ENCODE results near the gene GIT1.

GIT1 gene

GRCh38 chr17:29577385-29578211 lies 11.8 kb downstream of the GIT1 start:
- DNase-seq, result no peak

GRCh38 chr17:29577001-29577370 lies 12.5 kb downstream of the GIT1 start:
- DNase-seq, result no peak

GRCh38 chr17:29576214-29577000 lies 13.0 kb downstream of the GIT1 start:
- no peak for DNase-seq

- no peak for DNase-seq
These were observed 13.8 kb downstream of the GIT1 start for GRCh38 chr17:29575511-29576213.

- no peak for DNase-seq
These were observed 14.5 kb downstream of the GIT1 start for GRCh38 chr17:29574732-29575510.

GRCh38 chr17:29573871-29574731 lies 15.3 kb downstream of the GIT1 start:
- no peak for DNase-seq

- no peak for DNase-seq
These were observed 15.9 kb downstream of the GIT1 start for GRCh38 chr17:29573558-29573869.

- DNase-seq, result no peak
These were observed 16.5 kb downstream of the GIT1 start for GRCh38 chr17:29572691-29573557.

- no peak for DNase-seq
These were observed 17.4 kb downstream of the GIT1 start for GRCh38 chr17:29571883-29572681.

- no peak for DNase-seq
These were observed 18.0 kb downstream of the GIT1 start for GRCh38 chr17:29571486-29571882.

GRCh38 chr17:29570521-29570920 lies 18.9 kb downstream of the GIT1 start:
- no peak for DNase-seq

- DNase-seq, result no peak
These were observed 20.1 kb downstream of the GIT1 start for GRCh38 chr17:29569245-29569950.

- peak; percentile 88 for DNase-seq
These were observed 20.9 kb downstream of the GIT1 start, which contains the start of gene TP53I13 for GRCh38 chr17:29568331-29569244. Gene TP53I13, plus strand, starts transcription at chr17:29568701. Its CDS starts 58 bp downstream, at chr17:29568759.

- DNase-seq, result peak; percentile 50
These were observed 21.7 kb downstream of the GIT1 start for GRCh38 chr17:29567554-29568330.

GRCh38 chr17:29567304-29567553 lies 22.2 kb downstream of the GIT1 start:
- no peak for DNase-seq

GRCh38 chr17:29566473-29567303 lies 22.8 kb downstream of the GIT1 start, which contains the start of gene ABHD15:
Gene ABHD15, minus strand, starts transcription at chr17:29567037. Its CDS starts 71 bp downstream, at chr17:29566966.
- DNase-seq, result peak; percentile 81
